Activated CD4-positive, alpha-beta T cell treated with anti-CD3 and anti-CD28 coated beads, Interleukin-2, amount 50 U/mL, for 4 hours (primary cell): ENCODE data around the gene SEMA4D.

Experiments used
- DNase-seq, 2 experiments: peaks; one replicate each; pipeline ENCODE4 v3.0.0-alpha.2; 2020

The SEMA4D gene

GRCh38 chr9:89364666-89365531, 133.0 kb downstream of the SEMA4D start:
- DNase-seq = no peak

- no peak for DNase-seq
These were observed 133.8 kb downstream of the SEMA4D start for GRCh38 chr9:89363921-89364665.

GRCh38 chr9:89363311-89363670, 134.6 kb downstream of the SEMA4D start:
- no peak for DNase-seq

- DNase-seq = no peak
These were observed 135.1 kb downstream of the SEMA4D start for GRCh38 chr9:89362647-89363310.

- no peak for DNase-seq
These were observed 135.9 kb downstream of the SEMA4D start for GRCh38 chr9:89361816-89362646.

- no peak for DNase-seq
These were observed 136.9 kb downstream of the SEMA4D start for GRCh38 chr9:89361031-89361430.

- no peak for DNase-seq
These were observed 137.4 kb downstream of the SEMA4D start for GRCh38 chr9:89360465-89360864.

GRCh38 chr9:89359751-89360261, 138.1 kb downstream of the SEMA4D start:
- no peak for DNase-seq

- DNase-seq = no peak
These were observed 138.9 kb downstream of the SEMA4D start for GRCh38 chr9:89358985-89359384.

GRCh38 chr9:89358376-89358916, 139.5 kb downstream of the SEMA4D start:
- DNase-seq = no peak

GRCh38 chr9:89357331-89358197, 140.3 kb downstream of the SEMA4D start:
- no peak for DNase-seq

GRCh38 chr9:89356782-89357181, 141.1 kb downstream of the SEMA4D start:
- no peak for DNase-seq

GRCh38 chr9:89354471-89354870, 143.4 kb downstream of the SEMA4D start:
- no peak for DNase-seq

GRCh38 chr9:89353989-89354388, 143.9 kb downstream of the SEMA4D start:
- no peak for DNase-seq

GRCh38 chr9:89352874-89353649, 144.9 kb downstream of the SEMA4D start:
- no peak for DNase-seq

GRCh38 chr9:89352451-89352850, 145.5 kb downstream of the SEMA4D start:
- no peak for DNase-seq

- no peak for DNase-seq
These were observed 146.2 kb downstream of the SEMA4D start for GRCh38 chr9:89351584-89352300.

- no peak for DNase-seq
These were observed 146.8 kb downstream of the SEMA4D start for GRCh38 chr9:89350988-89351557.

- DNase-seq = no peak
These were observed 148.3 kb downstream of the SEMA4D start for GRCh38 chr9:89349607-89350006.
